ENCODE data around the gene RPS6KA2. TPM values are rescaled to one million over a fixed set of nuclear protein-coding genes. Genes with fewer than 3 reads are reported as not detected.

RPS6KA2 gene
- total RNA-seq, 3 donors from 2014 or later (not counting 1 experiment from before 2014, with no cell fraction given): 2.8 to 4.5 (median 2.9) TPM

GRCh38 chr6:166486536-166486880, 140.5 kb downstream of the RPS6KA2 start:
- intact Hi-C loops (cut with micrococcal nuclease): loop anchor here (10.0 kb wide), 1 partner anchor 212 kb away; no protein-coding TSS in a partner anchor
- no peak overlapping the region for H3K4me3 Mint-ChIP-seq
- DNase-seq: no peak

GRCh38 chr6:166485651-166486535, 141.2 kb downstream of the RPS6KA2 start:
- Mint-ChIP-seq H3K4me3 (no peak overlapping the region), H3K27me3 (ENCODE audit: low read depth in 2 of 2) (no peaks in the 10 kb centered on the region), H3K4me1 (peaks cover 22 to 26% of the 10 kb centered on the region in 2 donors), H3K27ac (no peak overlapping the region), H3K9me3 (no peaks in the 10 kb centered on the region), H3K36me3 (no peaks in the 10 kb centered on the region)
- Histone ChIP-seq H3K36me3 (ENCODE audit: control insufficient read depth, insufficient read depth, low read length) (no peaks in the 10 kb centered on the region), H3K4me3 (ENCODE audit: low read length) (no peak overlapping the region), H3K4me1 (ENCODE audit: control insufficient read depth, insufficient read depth, low read length) (peaks cover 19% of the 10 kb centered on the region), H3K9me3 (ENCODE audit: control insufficient read depth, insufficient read depth, low read length) (no peaks in the 10 kb centered on the region), H3K27ac (ENCODE audit: low read length) (no peak overlapping the region), H3K27me3 (ENCODE audit: control insufficient read depth, insufficient read depth, low read length) (no peaks in the 10 kb centered on the region)
- ATAC-seq (no peak), DNase-seq (no peak)
- WGBS (ENCODE audit: insufficient coverage): 95% methylated on average over 20 of the region's 20 CpGs
- intact Hi-C loops (cut with micrococcal nuclease): loop anchor here (10.0 kb wide), 1 partner anchor 211 kb away; no protein-coding TSS in a partner anchor
- no peak for TF ChIP-seq CTCF (IDR thresholded peaks at IDR 0.05)

More at GRCh38 chr6:166486536-166486880, 140.5 kb downstream of the RPS6KA2 start:
- TF ChIP-seq CTCF (IDR thresholded peaks at IDR 0.05): no peak
- no peak for ATAC-seq
- Mint-ChIP-seq H3K27me3 (ENCODE audit: low read depth in 2 of 2) (no peaks in the 10 kb centered on the region), H3K27ac (peak overlapping the region in 1 of 2 donors; percentile 93), H3K36me3 (no peaks in the 10 kb centered on the region), H3K9me3 (no peaks in the 10 kb centered on the region), H3K4me1 (peaks cover 23 to 28% of the 10 kb centered on the region in 2 donors)
- peaks cover 19% of the 10 kb centered on the region for H3K4me1 ChIP-seq (ENCODE audit: control insufficient read depth, insufficient read depth, low read length)
- H3K4me3 ChIP-seq (ENCODE audit: low read length): no peak overlapping the region
- no peaks in the 10 kb centered on the region for H3K27me3 ChIP-seq (ENCODE audit: control insufficient read depth, insufficient read depth, low read length)
- no peak overlapping the region for H3K27ac ChIP-seq (ENCODE audit: low read length)
- H3K36me3 ChIP-seq (ENCODE audit: control insufficient read depth, insufficient read depth, low read length): no peaks in the 10 kb centered on the region
- H3K9me3 ChIP-seq (ENCODE audit: control insufficient read depth, insufficient read depth, low read length): no peaks in the 10 kb centered on the region
- 98% methylated on average over 9 of the region's 9 CpGs for WGBS (ENCODE audit: insufficient coverage)

- WGBS (ENCODE audit: insufficient coverage): 91% methylated on average over 10 of the region's 10 CpGs
- no peaks in the 10 kb centered on the region for H3K27me3 ChIP-seq (ENCODE audit: control insufficient read depth, insufficient read depth, low read length)
- H3K36me3 ChIP-seq (ENCODE audit: control insufficient read depth, insufficient read depth, low read length): no peaks in the 10 kb centered on the region
- Mint-ChIP-seq H3K27me3 (ENCODE audit: low read depth in 2 of 2) (no peaks in the 10 kb centered on the region), H3K4me1 (peaks cover 17 to 23% of the 10 kb centered on the region in 2 donors), H3K36me3 (no peaks in the 10 kb centered on the region), H3K4me3 (no peak overlapping the region), H3K9me3 (no peaks in the 10 kb centered on the region), H3K27ac (no peak overlapping the region)
- DNase-seq (no peak), ATAC-seq (no peak)
- H3K4me1 ChIP-seq (ENCODE audit: control insufficient read depth, insufficient read depth, low read length): peaks cover 15% of the 10 kb centered on the region
- intact Hi-C loops (cut with micrococcal nuclease): loop anchor here (10.0 kb wide), 1 partner anchor 210 kb away; no protein-coding TSS in a partner anchor
- H3K9me3 ChIP-seq (ENCODE audit: control insufficient read depth, insufficient read depth, low read length): no peaks in the 10 kb centered on the region
- no peak overlapping the region for H3K4me3 ChIP-seq (ENCODE audit: low read length)
- TF ChIP-seq CTCF (IDR thresholded peaks at IDR 0.05): no peak
- no peak overlapping the region for H3K27ac ChIP-seq (ENCODE audit: low read length)
Measured at GRCh38 chr6:166484863-166485262, 142.2 kb downstream of the RPS6KA2 start.

Data from natural killer cell (primary cell).